ENCODE measurements around the gene CMSS1. TPM values are rescaled to one million over a fixed set of nuclear protein-coding genes. Genes with fewer than 3 reads are reported as not detected.

CMSS1 gene
- total RNA-seq, 1 experiment from 2014 or later: 64.1 TPM

GRCh38 chr3:100205171-100205570 is 387.5 kb downstream of the CMSS1 start:
- ATAC-seq: no peak
- H3K27ac ChIP-seq (ENCODE audit: low read depth, low read length): no peak overlapping the region
- intact Hi-C loops (cut with micrococcal nuclease): no loop called here
- no peaks in the 10 kb centered on the region for H3K79me2 ChIP-seq (ENCODE audit: insufficient read depth, low read length)
- H3K9ac ChIP-seq (ENCODE audit: low read length): no peak overlapping the region
- ChIA-PET POLR2A (no interaction called here), RAD21 (ENCODE audit: low non-redundant PET in 1 of 2, low total read pairs in 2 of 2, uncharacterized antibody in 2 of 2, unreplicated experiment in 2 of 2) (no interaction called here), CTCF (no interaction called here)
- H3K9me3 ChIP-seq (ENCODE audit: control insufficient read depth in 1 of 2, insufficient read depth in 1 of 2, low read depth in 1 of 2, low read length in 2 of 2): no peaks in the 10 kb centered on the region
- no peaks in the 10 kb centered on the region for H3K4me1 ChIP-seq (ENCODE audit: control insufficient read depth in 1 of 2, insufficient read depth in 2 of 2, low read length in 2 of 2)
- no peak overlapping the region for H2AFZ ChIP-seq (ENCODE audit: low read depth, low read length, poor library complexity, severe bottlenecking)
- no peak for DNase-seq (ENCODE audit: low read depth, low spot score)
- no peak overlapping the region for H3K4me3 ChIP-seq (replicated peaks in 1 of 2; ENCODE audit: low read depth in 1 of 2, low read length in 2 of 2)
- H3K36me3 ChIP-seq (ENCODE audit: control insufficient read depth in 1 of 2, insufficient read depth in 2 of 2, low read length in 2 of 2): no peaks in the 10 kb centered on the region
- no peaks in the 10 kb centered on the region for H3K27me3 ChIP-seq (ENCODE audit: insufficient read depth, low read length)
- no peaks in the 10 kb centered on the region for H3K9me2 ChIP-seq (ENCODE audit: insufficient read depth)
- BruUV-seq (replicated peaks): no TSS peak
- no peaks in the 10 kb centered on the region for H4K20me1 ChIP-seq (ENCODE audit: insufficient read depth)
- H3K4me2 ChIP-seq (ENCODE audit: low read length): no peak overlapping the region
- no peak for TF ChIP-seq MAX (IDR thresholded peaks at IDR 0.05)
- no peak for TF ChIP-seq CTCF (IDR thresholded peaks at IDR 0.05 in 2 of 3, conservative IDR thresholded peaks at IDR 0.05 in 1 of 3; ENCODE audit: borderline replicate concordance in 1 of 3, insufficient read depth in 1 of 3, low read depth in 2 of 3, low read length in 2 of 3)
- no peak for TF ChIP-seq EZH2phosphoT487 (IDR thresholded peaks at IDR 0.05; ENCODE audit: borderline replicate concordance)
- no peak for TF ChIP-seq YY1 (IDR thresholded peaks at IDR 0.05; ENCODE audit: extremely low read depth, insufficient replicate concordance, low read depth, low read length)
- TF ChIP-seq POLR2AphosphoS5 (IDR thresholded peaks at IDR 0.05; ENCODE audit: low read depth, low read length): no peak
- TF ChIP-seq EZH2 (IDR thresholded peaks at IDR 0.05): no peak
- TF ChIP-seq FOSL1 (IDR thresholded peaks at IDR 0.05; ENCODE audit: low read depth): no peak
- TF ChIP-seq CBX3 (IDR thresholded peaks at IDR 0.05; ENCODE audit: low read depth): no peak
- TF ChIP-seq CEBPB (IDR thresholded peaks at IDR 0.05; ENCODE audit: low read depth): no peak
- TF ChIP-seq TCF7L2 (IDR thresholded peaks at IDR 0.05; ENCODE audit: borderline replicate concordance, extremely low read depth, insufficient read depth, insufficient read length): no peak
- no peak for TF ChIP-seq JUND (IDR thresholded peaks at IDR 0.05)
- no peak for TF ChIP-seq RAD21 (IDR thresholded peaks at IDR 0.05; ENCODE audit: low read depth)
- TF ChIP-seq ZNF274 (IDR thresholded peaks at IDR 0.05; ENCODE audit: low read depth, low read length): no peak
- no peak for TF ChIP-seq ELF1 (IDR thresholded peaks at IDR 0.05; ENCODE audit: borderline replicate concordance, low read depth)
- TF ChIP-seq SP1 (IDR thresholded peaks at IDR 0.05; ENCODE audit: low read depth): no peak
- TF ChIP-seq POLR2A (IDR thresholded peaks at IDR 0.05; ENCODE audit: borderline replicate concordance, extremely low read depth, insufficient read depth, insufficient read length): no peak
